A549 treated with AZD2906 at 1 μM for 4 hours (cell line): ENCODE data around the gene RSPO1. TPM values are rescaled to one million over a fixed set of nuclear protein-coding genes. Genes with fewer than 3 reads are reported as not detected.

Experiments
- total RNA-seq: library from RNA; stranded (reverse); fragments of 200-300 nt; extraction: Qiagen RNA extraction; gene quantifications from 5 replicates; pipeline ENCODE4 v1.2.3, GENCODE V29; 2022

RSPO1 gene
- total RNA-seq = 0.05 to 0.19 TPM (median 0.14 TPM) in 5 replicates

GRCh38 chr1:37634244-37634991, at the start of gene RSPO1:
Gene RSPO1, minus strand, starts transcription at chr1:37634892. Its CDS starts 5,231 bp downstream, at chr1:37629661.

GRCh38 chr1:37595440-37596181, 39.1 kb downstream of the RSPO1 start, which contains the start of gene GNL2:
Gene GNL2, minus strand, starts transcription at chr1:37595937. Its CDS starts 115 bp downstream, at chr1:37595822.

Other genes starting within 250 kb of the RSPO1 start
- 34.5 to 53.4 TPM (median 51.3 TPM) in 5 replicates for gene ZC3H12A, start 160.3 kb downstream of the RSPO1 start, total RNA-seq
- 54.2 to 80.7 TPM (median 57.9 TPM) in 5 replicates for gene MEAF6, start 120.1 kb downstream of the RSPO1 start, total RNA-seq
- 10.6 to 16.0 TPM (median 15.4 TPM) in 5 replicates for gene SNIP1, start 80.6 kb downstream of the RSPO1 start, total RNA-seq
- 0.03 TPM in 1 of 5 replicates, not detected in the others for gene DNALI1, start 78.0 kb downstream of the RSPO1 start, total RNA-seq
- 48.6 to 63.7 TPM (median 52.0 TPM) in 5 replicates for gene GNL2, start 39.0 kb downstream of the RSPO1 start, total RNA-seq
- gene CDCA8, start 57.6 kb upstream of the RSPO1 start, total RNA-seq = 45.0 to 48.5 TPM (median 47.4 TPM) in 5 replicates
- gene EPHA10, start 130.2 kb upstream of the RSPO1 start, total RNA-seq = 0.95 to 1.4 TPM (median 1.1 TPM) in 5 replicates
- gene MANEAL, start 159.0 kb upstream of the RSPO1 start, total RNA-seq = 21.2 to 26.5 TPM (median 25.0 TPM) in 5 replicates
- gene C1orf122, start 172.9 kb upstream of the RSPO1 start, total RNA-seq = 35.9 to 71.1 TPM (median 57.7 TPM) in 5 replicates
- 11.3 to 18.7 TPM (median 16.4 TPM) in 5 replicates for gene YRDC, start 173.3 kb upstream of the RSPO1 start, total RNA-seq
- gene MTF1, start 224.7 kb upstream of the RSPO1 start, total RNA-seq = 4.1 to 5.4 TPM (median 4.5 TPM) in 5 replicates